ENCODE measurements around the gene HBA2. TPM values are rescaled to one million over a fixed set of nuclear protein-coding genes. Genes with fewer than 3 reads are reported as not detected.
"Not testable (repeated sequence)": the region's sequence is repeated elsewhere in the genome, so short reads cannot be mapped to it uniquely, and the experiment has no call there.

HBA2 gene
- total RNA-seq, 1 experiment from 2014 or later, result not detected

DNA sequence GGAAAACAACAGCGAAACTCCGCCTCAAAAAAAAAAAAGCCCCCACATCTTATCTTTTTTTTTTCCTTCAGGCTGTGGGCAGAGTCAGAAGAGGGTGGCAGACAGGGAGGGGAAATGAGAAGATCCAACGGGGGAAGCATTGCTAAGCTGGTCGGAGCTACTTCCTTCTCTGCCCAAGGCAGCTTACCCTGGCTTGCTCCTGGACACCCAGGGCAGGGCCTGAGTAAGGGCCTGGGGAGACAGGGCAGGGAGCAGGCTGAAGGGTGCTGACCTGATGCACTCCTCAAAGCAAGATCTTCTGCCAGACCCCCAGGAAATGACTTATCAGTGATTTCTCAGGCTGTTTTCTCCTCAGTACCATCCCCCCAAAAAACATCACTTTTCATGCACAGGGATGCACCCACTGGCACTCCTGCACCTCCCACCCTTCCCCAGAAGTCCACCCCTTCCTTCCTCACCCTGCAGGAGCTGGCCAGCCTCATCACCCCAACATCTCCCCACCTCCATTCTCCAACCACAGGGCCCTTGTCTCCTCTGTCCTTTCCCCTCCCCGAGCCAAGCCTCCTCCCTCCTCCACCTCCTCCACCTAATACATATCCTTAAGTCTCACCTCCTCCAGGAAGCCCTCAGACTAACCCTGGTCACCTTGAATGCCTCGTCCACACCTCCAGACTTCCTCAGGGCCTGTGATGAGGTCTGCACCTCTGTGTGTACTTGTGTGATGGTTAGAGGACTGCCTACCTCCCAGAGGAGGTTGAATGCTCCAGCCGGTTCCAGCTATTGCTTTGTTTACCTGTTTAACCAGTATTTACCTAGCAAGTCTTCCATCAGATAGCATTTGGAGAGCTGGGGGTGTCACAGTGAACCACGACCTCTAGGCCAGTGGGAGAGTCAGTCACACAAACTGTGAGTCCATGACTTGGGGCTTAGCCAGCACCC lies 2.6 kb downstream of the HBA2 start:
- no peak overlapping the region for H3K27ac ChIP-seq
- H3K4me3 ChIP-seq, result no peak overlapping the region
- no peaks in the 10 kb centered on the region for H3K36me3 ChIP-seq
- peaks cover 58% of the 10 kb centered on the region for H3K27me3 ChIP-seq (replicated peaks)
- peaks cover 5% of the 10 kb centered on the region for H3K4me1 ChIP-seq (replicated peaks)
- no peaks in the 10 kb centered on the region for H3K9me3 ChIP-seq (replicated peaks)
- DNase-seq (ENCODE audit: low read depth in 1 of 2, low spot score in 2 of 2), result no peak

DNA sequence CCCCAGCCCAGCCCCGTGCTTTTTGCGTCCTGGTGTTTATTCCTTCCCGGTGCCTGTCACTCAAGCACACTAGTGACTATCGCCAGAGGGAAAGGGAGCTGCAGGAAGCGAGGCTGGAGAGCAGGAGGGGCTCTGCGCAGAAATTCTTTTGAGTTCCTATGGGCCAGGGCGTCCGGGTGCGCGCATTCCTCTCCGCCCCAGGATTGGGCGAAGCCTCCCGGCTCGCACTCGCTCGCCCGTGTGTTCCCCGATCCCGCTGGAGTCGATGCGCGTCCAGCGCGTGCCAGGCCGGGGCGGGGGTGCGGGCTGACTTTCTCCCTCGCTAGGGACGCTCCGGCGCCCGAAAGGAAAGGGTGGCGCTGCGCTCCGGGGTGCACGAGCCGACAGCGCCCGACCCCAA lies 3.3 kb downstream of the HBA2 start:
- not testable (repeated sequence) for H3K9me3 ChIP-seq (replicated peaks); H3K4me3 ChIP-seq; H3K36me3 ChIP-seq; DNase-seq (ENCODE audit: low read depth in 1 of 2, low spot score in 2 of 2); H3K27ac ChIP-seq
- H3K27me3 ChIP-seq (replicated peaks), result peaks cover 60% of the 10 kb centered on the region
- H3K4me1 ChIP-seq (replicated peaks), result peaks cover 12% of the 10 kb centered on the region

- not testable (repeated sequence) for H3K36me3 ChIP-seq; H3K4me3 ChIP-seq; H3K9me3 ChIP-seq (replicated peaks); DNase-seq (ENCODE audit: low read depth in 1 of 2, low spot score in 2 of 2); H3K27ac ChIP-seq
- Histone ChIP-seq H3K27me3 (replicated peaks) (peaks cover 60% of the 10 kb centered on the region), H3K4me1 (replicated peaks) (peaks cover 19% of the 10 kb centered on the region)
Observed at GRCh38 chr16:176477-177382, 4.1 kb downstream of the HBA2 start, which contains the start of gene HBA1. Gene HBA1 (plus strand): TSS chr16:176680. CDS start chr16:176717, 37 bp downstream.

GRCh38 chr16:177394-177822 lies 4.7 kb downstream of the HBA2 start:
- H3K4me3 ChIP-seq, result no peak overlapping the region
- DNase-seq (ENCODE audit: low read depth in 1 of 2, low spot score in 2 of 2), result no peak
- H3K4me1 ChIP-seq (replicated peaks), result peaks cover 20% of the 10 kb centered on the region
- H3K9me3 ChIP-seq (replicated peaks), result peaks cover 4% of the 10 kb centered on the region; the same call in 1 of the 2 replicates
- H3K36me3 ChIP-seq, result no peaks in the 10 kb centered on the region
- peaks cover 60% of the 10 kb centered on the region for H3K27me3 ChIP-seq (replicated peaks)
- no peak overlapping the region for H3K27ac ChIP-seq

DNA sequence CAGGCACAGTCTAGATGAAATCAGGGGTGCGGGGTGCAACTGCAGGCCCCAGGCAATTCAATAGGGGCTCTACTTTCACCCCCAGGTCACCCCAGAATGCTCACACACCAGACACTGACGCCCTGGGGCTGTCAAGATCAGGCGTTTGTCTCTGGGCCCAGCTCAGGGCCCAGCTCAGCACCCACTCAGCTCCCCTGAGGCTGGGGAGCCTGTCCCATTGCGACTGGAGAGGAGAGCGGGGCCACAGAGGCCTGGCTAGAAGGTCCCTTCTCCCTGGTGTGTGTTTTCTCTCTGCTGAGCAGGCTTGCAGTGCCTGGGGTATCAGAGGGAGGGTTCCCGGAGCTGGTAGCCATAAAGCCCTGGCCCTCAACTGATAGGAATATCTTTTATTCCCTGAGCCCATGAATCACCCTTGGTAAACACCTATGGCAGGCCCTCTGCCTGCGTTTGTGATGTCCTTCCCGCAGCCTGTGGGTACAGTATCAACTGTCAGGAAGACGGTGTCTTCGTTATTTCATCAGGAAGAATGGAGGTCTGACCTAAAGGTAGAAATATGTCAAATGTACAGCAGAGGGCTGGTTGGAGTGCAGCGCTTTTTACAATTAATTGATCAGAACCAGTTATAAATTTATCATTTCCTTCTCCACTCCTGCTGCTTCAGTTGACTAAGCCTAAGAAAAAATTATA lies 5.4 kb downstream of the HBA2 start:
- Histone ChIP-seq H3K4me1 (replicated peaks) (peaks cover 20% of the 10 kb centered on the region), H3K9me3 (replicated peaks) (peaks cover 4% of the 10 kb centered on the region; the same call in 1 of the 2 replicates), H3K36me3 (no peaks in the 10 kb centered on the region), H3K4me3 (no peak overlapping the region), H3K27ac (no peak overlapping the region), H3K27me3 (replicated peaks) (peaks cover 60% of the 10 kb centered on the region)
- DNase-seq (ENCODE audit: low read depth in 1 of 2, low spot score in 2 of 2), result no peak

DNA sequence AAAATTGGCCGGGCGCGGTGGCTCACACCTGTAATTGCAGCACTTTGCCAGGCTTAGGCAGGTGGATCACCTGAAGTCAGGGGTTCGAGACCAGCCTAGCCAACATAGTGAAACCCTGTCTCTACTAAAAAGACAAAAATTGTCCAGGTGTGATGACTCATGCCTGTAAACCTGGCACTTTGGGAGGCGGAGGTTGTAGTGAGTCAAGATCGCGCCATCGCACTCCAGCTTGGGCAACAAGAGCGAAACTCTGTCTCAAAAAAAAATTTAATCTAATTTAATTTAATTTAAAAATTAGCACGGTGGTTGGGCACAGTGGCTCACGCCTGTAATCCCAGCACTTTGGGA lies 6.0 kb downstream of the HBA2 start:
- Histone ChIP-seq H3K27me3 (replicated peaks) (peaks cover 57% of the 10 kb centered on the region), H3K9me3 (replicated peaks) (peaks cover 4% of the 10 kb centered on the region; the same call in 1 of the 2 replicates), H3K4me3 (no peak overlapping the region), H3K4me1 (replicated peaks) (peaks cover 20% of the 10 kb centered on the region), H3K36me3 (no peaks in the 10 kb centered on the region), H3K27ac (no peak overlapping the region)
- DNase-seq (ENCODE audit: low read depth in 1 of 2, low spot score in 2 of 2), result no peak

- Histone ChIP-seq H3K4me1 (replicated peaks) (peaks cover 20% of the 10 kb centered on the region), H3K4me3 (no peak overlapping the region), H3K27ac (no peak overlapping the region), H3K36me3 (no peaks in the 10 kb centered on the region; the same call in 1 of the 2 replicates), H3K9me3 (replicated peaks) (peaks cover 4% of the 10 kb centered on the region; the same call in 1 of the 2 replicates), H3K27me3 (replicated peaks) (peaks cover 56% of the 10 kb centered on the region)
- no peak for DNase-seq (ENCODE audit: low read depth in 1 of 2, low spot score in 2 of 2)
Observed at GRCh38 chr16:179211-180092, 6.8 kb downstream of the HBA2 start.

DNA sequence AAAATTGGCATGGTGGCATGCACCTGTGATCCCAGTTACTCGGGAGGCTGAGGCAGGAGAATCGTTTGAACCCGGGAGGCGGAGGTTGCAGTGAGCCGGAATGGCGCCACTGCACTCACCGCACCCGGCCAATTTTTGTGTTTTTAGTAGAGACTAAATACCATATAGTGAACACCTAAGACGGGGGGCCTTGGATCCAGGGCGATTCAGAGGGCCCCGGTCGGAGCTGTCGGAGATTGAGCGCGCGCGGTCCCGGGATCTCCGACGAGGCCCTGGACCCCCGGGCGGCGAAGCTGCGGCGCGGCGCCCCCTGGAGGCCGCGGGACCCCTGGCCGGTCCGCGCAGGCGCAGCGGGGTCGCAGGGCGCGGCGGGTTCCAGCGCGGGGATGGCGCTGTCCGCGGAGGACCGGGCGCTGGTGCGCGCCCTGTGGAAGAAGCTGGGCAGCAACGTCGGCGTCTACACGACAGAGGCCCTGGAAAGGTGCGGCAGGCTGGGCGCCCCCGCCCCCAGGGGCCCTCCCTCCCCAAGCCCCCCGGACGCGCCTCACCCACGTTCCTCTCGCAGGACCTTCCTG lies 7.5 kb downstream of the HBA2 start, which contains the start of gene HBQ1:
Gene HBQ1 (plus strand): TSS at position 359 of the 575 bp plus-strand sequence. CDS start 28 bp downstream, at position 387.
- Histone ChIP-seq H3K36me3 (peaks cover 1% of the 10 kb centered on the region; the same call in 1 of the 2 replicates), H3K9me3 (replicated peaks) (peaks cover 4% of the 10 kb centered on the region; the same call in 1 of the 2 replicates), H3K27ac (no peak within 1 kb of the TSS), H3K27me3 (replicated peaks) (peaks cover 51% of the 10 kb centered on the region), H3K4me3 (no peak within 1 kb of the TSS), H3K4me1 (replicated peaks) (peaks cover 20% of the 10 kb centered on the region)
- no peak for DNase-seq (ENCODE audit: low read depth in 1 of 2, low spot score in 2 of 2)

DNA sequence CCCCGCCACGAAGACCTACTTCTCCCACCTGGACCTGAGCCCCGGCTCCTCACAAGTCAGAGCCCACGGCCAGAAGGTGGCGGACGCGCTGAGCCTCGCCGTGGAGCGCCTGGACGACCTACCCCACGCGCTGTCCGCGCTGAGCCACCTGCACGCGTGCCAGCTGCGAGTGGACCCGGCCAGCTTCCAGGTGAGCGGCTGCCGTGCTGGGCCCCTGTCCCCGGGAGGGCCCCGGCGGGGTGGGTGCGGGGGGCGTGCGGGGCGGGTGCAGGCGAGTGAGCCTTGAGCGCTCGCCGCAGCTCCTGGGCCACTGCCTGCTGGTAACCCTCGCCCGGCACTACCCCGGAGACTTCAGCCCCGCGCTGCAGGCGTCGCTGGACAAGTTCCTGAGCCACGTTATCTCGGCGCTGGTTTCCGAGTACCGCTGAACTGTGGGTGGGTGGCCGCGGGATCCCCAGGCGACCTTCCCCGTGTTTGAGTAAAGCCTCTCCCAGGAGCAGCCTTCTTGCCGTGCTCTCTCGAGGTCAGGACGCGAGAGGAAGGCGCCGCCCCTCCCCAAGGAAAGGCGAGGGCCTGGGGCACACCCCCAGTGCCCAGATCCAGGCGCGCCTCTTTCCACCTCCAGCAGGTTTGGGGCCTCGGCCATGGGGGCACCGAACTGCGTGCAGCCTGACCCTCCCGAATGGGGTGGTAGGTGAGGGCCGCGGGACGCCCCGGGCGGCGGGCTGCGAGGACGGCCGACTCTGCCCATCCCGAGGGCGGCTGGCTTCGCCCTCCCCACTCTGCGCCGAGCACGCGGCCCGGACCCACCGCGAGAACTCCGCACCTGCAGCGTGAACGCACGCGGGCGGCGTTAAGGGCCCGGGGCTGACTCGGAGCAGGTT lies 8.2 kb downstream of the HBA2 start:
- H3K36me3 ChIP-seq, result peaks cover 5% of the 10 kb centered on the region; the same call in 1 of the 2 replicates
- peaks cover 4% of the 10 kb centered on the region; the same call in 1 of the 2 replicates for H3K9me3 ChIP-seq (replicated peaks)
- peaks cover 20% of the 10 kb centered on the region for H3K4me1 ChIP-seq (replicated peaks)
- peaks cover 45% of the 10 kb centered on the region for H3K27me3 ChIP-seq (replicated peaks)
- no peak overlapping the region for H3K4me3 ChIP-seq
- DNase-seq (ENCODE audit: low read depth in 1 of 2, low spot score in 2 of 2), result peak; percentile 63 to 71
- no peak overlapping the region for H3K27ac ChIP-seq

- DNase-seq (ENCODE audit: low read depth in 1 of 2, low spot score in 2 of 2), result no peak
- Histone ChIP-seq H3K36me3 (peaks cover 5% of the 10 kb centered on the region; the same call in 1 of the 2 replicates), H3K4me3 (no peak overlapping the region), H3K9me3 (replicated peaks) (peaks cover 4% of the 10 kb centered on the region; the same call in 1 of the 2 replicates), H3K4me1 (replicated peaks) (peaks cover 20% of the 10 kb centered on the region), H3K27ac (no peak overlapping the region), H3K27me3 (replicated peaks) (peaks cover 45% of the 10 kb centered on the region)
Observed at GRCh38 chr16:181565-182021, 8.9 kb downstream of the HBA2 start.

GRCh38 chr16:183005-183404 lies 10.3 kb downstream of the HBA2 start:
- Histone ChIP-seq H3K27me3 (replicated peaks) (peaks cover 35% of the 10 kb centered on the region), H3K4me3 (no peak overlapping the region), H3K27ac (no peak overlapping the region), H3K9me3 (replicated peaks) (peaks cover 4% of the 10 kb centered on the region; the same call in 1 of the 2 replicates), H3K36me3 (peaks cover 13% of the 10 kb centered on the region), H3K4me1 (replicated peaks) (peaks cover 20% of the 10 kb centered on the region)
- DNase-seq (ENCODE audit: low read depth in 1 of 2, low spot score in 2 of 2), result no peak

Data from SJSA1 (cell line).